ENCODE results near the gene KLF6. TPM values are rescaled to one million over a fixed set of nuclear protein-coding genes. Genes with fewer than 3 reads are reported as not detected.

The KLF6 gene
- total RNA-seq, 1 donor from 2014 or later: 319 TPM

DNA sequence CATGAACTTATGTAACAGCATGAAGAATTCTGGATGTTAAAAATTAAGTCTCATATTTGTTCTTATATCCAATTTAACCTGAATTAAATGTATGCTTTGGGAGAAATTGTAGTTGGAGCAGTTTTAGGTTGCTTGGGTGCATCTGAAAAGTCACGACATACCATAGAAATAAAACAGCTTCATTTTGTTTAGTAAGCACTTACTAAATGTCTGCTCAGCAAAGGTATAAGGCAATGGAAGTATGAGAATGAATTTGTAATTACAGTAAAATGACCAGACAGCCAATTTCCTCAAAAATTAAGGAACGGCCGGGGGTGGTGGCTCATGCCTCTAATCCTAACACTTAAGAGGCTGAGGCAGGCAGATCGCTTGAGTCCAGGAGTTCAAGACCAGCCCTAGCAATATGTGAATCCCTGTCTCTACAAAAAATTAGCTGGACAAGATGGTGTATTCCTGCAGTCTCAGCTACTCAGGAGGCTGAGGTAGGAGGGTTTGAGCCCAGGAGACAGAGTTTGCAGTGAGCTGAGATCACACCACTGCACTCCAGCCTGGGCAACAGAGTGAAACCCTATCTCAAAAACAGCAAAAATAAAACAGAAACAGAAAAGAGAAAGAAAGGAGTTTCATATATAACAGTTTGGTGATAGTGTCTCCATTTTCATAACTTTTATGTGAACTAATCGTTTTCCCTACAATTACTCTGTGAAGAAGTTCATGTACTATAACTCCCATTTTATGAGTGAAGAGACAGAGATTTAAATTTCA lies 47.2 kb upstream of the KLF6 start:
- Histone ChIP-seq H3K79me2 (ENCODE audit: insufficient read depth, low read length) (no peaks in the 10 kb centered on the region), H2AFZ (ENCODE audit: low read depth, low read length) (no peak overlapping the region), H3K27me3 (ENCODE audit: insufficient read depth, low read length) (no peaks in the 10 kb centered on the region), H3K4me1 (ENCODE audit: insufficient read depth, low read length) (peaks cover 19% of the 10 kb centered on the region), H3K9ac (ENCODE audit: low read length) (no peak overlapping the region), H3K4me3 (ENCODE audit: insufficient read depth, low read depth, low read length) (no peak overlapping the region), H3K4me2 (ENCODE audit: low read length) (no peak overlapping the region), H3K27ac (ENCODE audit: low read depth, low read length) (no peak overlapping the region), H3K36me3 (ENCODE audit: insufficient read depth, low read length) (no peaks in the 10 kb centered on the region), H3K9me3 (ENCODE audit: insufficient read depth, low read depth, low read length) (no peaks in the 10 kb centered on the region), H4K20me1 (ENCODE audit: insufficient read depth, low read length) (no peaks in the 10 kb centered on the region)
- H3K4me1 Mint-ChIP-seq (ENCODE audit: low read depth, unreplicated experiment): peaks cover 40% of the 10 kb centered on the region
- H3K36me3 Mint-ChIP-seq (ENCODE audit: low read depth, unreplicated experiment): no peaks in the 10 kb centered on the region
- no peaks in the 10 kb centered on the region for H3K27me3 Mint-ChIP-seq (ENCODE audit: low read depth, unreplicated experiment)
- H3K9me3 Mint-ChIP-seq (ENCODE audit: unreplicated experiment): no peaks in the 10 kb centered on the region
- TF ChIP-seq, protein P1, sequence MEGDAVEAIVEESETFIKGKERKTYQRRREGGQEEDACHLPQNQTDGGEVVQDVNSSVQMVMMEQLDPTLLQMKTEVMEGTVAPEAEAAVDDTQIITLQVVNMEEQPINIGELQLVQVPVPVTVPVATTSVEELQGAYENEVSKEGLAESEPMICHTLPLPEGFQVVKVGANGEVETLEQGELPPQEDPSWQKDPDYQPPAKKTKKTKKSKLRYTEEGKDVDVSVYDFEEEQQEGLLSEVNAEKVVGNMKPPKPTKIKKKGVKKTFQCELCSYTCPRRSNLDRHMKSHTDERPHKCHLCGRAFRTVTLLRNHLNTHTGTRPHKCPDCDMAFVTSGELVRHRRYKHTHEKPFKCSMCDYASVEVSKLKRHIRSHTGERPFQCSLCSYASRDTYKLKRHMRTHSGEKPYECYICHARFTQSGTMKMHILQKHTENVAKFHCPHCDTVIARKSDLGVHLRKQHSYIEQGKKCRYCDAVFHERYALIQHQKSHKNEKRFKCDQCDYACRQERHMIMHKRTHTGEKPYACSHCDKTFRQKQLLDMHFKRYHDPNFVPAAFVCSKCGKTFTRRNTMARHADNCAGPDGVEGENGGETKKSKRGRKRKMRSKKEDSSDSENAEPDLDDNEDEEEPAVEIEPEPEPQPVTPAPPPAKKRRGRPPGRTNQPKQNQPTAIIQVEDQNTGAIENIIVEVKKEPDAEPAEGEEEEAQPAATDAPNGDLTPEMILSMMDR (IDR thresholded peaks at IDR 0.05; ENCODE audit: insufficient read depth, low read depth, low read length): no peak
- no peak for TF ChIP-seq EZH2 (IDR thresholded peaks at IDR 0.05; ENCODE audit: insufficient read depth, low read length)
- H3K27ac Mint-ChIP-seq (ENCODE audit: unreplicated experiment): no peak overlapping the region
- DNase-seq (ENCODE audit: low read depth) (no peak), FAIRE-seq (no peak)
- no peak overlapping the region for H3K4me3 Mint-ChIP-seq (ENCODE audit: unreplicated experiment)

- Histone ChIP-seq H3K4me2 (ENCODE audit: low read length) (no peak overlapping the region), H3K27ac (ENCODE audit: low read depth, low read length) (no peak overlapping the region), H3K36me3 (ENCODE audit: insufficient read depth, low read length) (no peaks in the 10 kb centered on the region), H3K4me1 (ENCODE audit: insufficient read depth, low read length) (peaks cover 19% of the 10 kb centered on the region), H4K20me1 (ENCODE audit: insufficient read depth, low read length) (no peaks in the 10 kb centered on the region), H2AFZ (ENCODE audit: low read depth, low read length) (no peak overlapping the region), H3K27me3 (ENCODE audit: insufficient read depth, low read length) (no peaks in the 10 kb centered on the region), H3K9me3 (ENCODE audit: insufficient read depth, low read depth, low read length) (no peaks in the 10 kb centered on the region), H3K79me2 (ENCODE audit: insufficient read depth, low read length) (no peaks in the 10 kb centered on the region), H3K9ac (ENCODE audit: low read length) (no peak overlapping the region), H3K4me3 (ENCODE audit: insufficient read depth, low read depth, low read length) (no peak overlapping the region)
- Mint-ChIP-seq H3K36me3 (ENCODE audit: low read depth, unreplicated experiment) (no peaks in the 10 kb centered on the region), H3K4me3 (ENCODE audit: unreplicated experiment) (no peak overlapping the region), H3K27ac (ENCODE audit: unreplicated experiment) (no peak overlapping the region), H3K27me3 (ENCODE audit: low read depth, unreplicated experiment) (no peaks in the 10 kb centered on the region), H3K9me3 (ENCODE audit: unreplicated experiment) (no peaks in the 10 kb centered on the region), H3K4me1 (ENCODE audit: low read depth, unreplicated experiment) (peaks cover 45% of the 10 kb centered on the region)
- DNase-seq (ENCODE audit: low read depth) (no peak), FAIRE-seq (no peak)
- TF ChIP-seq, protein P1 (IDR thresholded peaks at IDR 0.05; ENCODE audit: insufficient read depth, low read depth, low read length): no peak
- TF ChIP-seq EZH2 (IDR thresholded peaks at IDR 0.05; ENCODE audit: insufficient read depth, low read length): no peak
Observed at GRCh38 chr10:3831608-3832007, 46.6 kb upstream of the KLF6 start.

- Histone ChIP-seq H3K27ac (ENCODE audit: low read depth, low read length) (no peak overlapping the region), H3K4me2 (ENCODE audit: low read length) (no peak overlapping the region)
- H3K4me3 Mint-ChIP-seq (ENCODE audit: unreplicated experiment): no peak overlapping the region
Observed at GRCh38 chr10:3830946-3831345, 45.9 kb upstream of the KLF6 start.

More at GRCh38 chr10:3830946-3831345, 45.9 kb upstream of the KLF6 start:
- DNase-seq (ENCODE audit: low read depth) (no peak), FAIRE-seq (no peak)
- Histone ChIP-seq H3K27me3 (ENCODE audit: insufficient read depth, low read length) (no peaks in the 10 kb centered on the region), H3K4me1 (ENCODE audit: insufficient read depth, low read length) (peaks cover 20% of the 10 kb centered on the region), H3K9me3 (ENCODE audit: insufficient read depth, low read depth, low read length) (no peaks in the 10 kb centered on the region), H4K20me1 (ENCODE audit: insufficient read depth, low read length) (no peaks in the 10 kb centered on the region), H3K36me3 (ENCODE audit: insufficient read depth, low read length) (no peaks in the 10 kb centered on the region), H3K79me2 (ENCODE audit: insufficient read depth, low read length) (no peaks in the 10 kb centered on the region), H3K9ac (ENCODE audit: low read length) (no peak overlapping the region), H3K4me3 (ENCODE audit: insufficient read depth, low read depth, low read length) (no peak overlapping the region), H2AFZ (ENCODE audit: low read depth, low read length) (no peak overlapping the region)
- no peak for TF ChIP-seq EZH2 (IDR thresholded peaks at IDR 0.05; ENCODE audit: insufficient read depth, low read length)
- TF ChIP-seq, protein P1 (IDR thresholded peaks at IDR 0.05; ENCODE audit: insufficient read depth, low read depth, low read length): no peak
- no peaks in the 10 kb centered on the region for H3K27me3 Mint-ChIP-seq (ENCODE audit: low read depth, unreplicated experiment)
- no peaks in the 10 kb centered on the region for H3K36me3 Mint-ChIP-seq (ENCODE audit: low read depth, unreplicated experiment)
- peak overlapping the region; percentile 97 for H3K27ac Mint-ChIP-seq (ENCODE audit: unreplicated experiment)
- no peaks in the 10 kb centered on the region for H3K9me3 Mint-ChIP-seq (ENCODE audit: unreplicated experiment)
- H3K4me1 Mint-ChIP-seq (ENCODE audit: low read depth, unreplicated experiment): peaks cover 46% of the 10 kb centered on the region

Data from astrocyte (in vitro differentiated cells and primary cell).